H1 (cell line): ENCODE data around the gene ARPP19.

ENCODE experiments used
- CHD2 ChIP-seq: IDR thresholded peaks from 2 replicates; pipeline ENCODE4 v1.6.1; 2012; ENCODE audit warnings: low read length, improper control_type of control experiment
- EP300 ChIP-seq, 2 experiments: IDR thresholded peaks; 1 replicate in 1 of 2; 2 replicates in 1 of 2; pipeline ENCODE4 v1.6.1; 2011 to 2012; ENCODE audit warnings: low read depth in 2 of 2, low read length in 2 of 2, mild to moderate bottlenecking in 2 of 2, borderline replicate concordance in 1 of 2, inconsistent platforms in 1 of 2, moderate library complexity in 1 of 2
- MAFK ChIP-seq: IDR thresholded peaks from 2 replicates; pipeline ENCODE4 v1.6.1; 2012; ENCODE audit warnings: low read depth, mild to moderate bottlenecking, improper control_type of control experiment, low read length
- POLR2A ChIP-seq, 2 experiments: IDR thresholded peaks; 1 replicate in 1 of 2; 2 replicates in 1 of 2; pipeline ENCODE4 v1.6.1; 2011; ENCODE audit warnings: low read depth in 2 of 2, low read length in 2 of 2, mild to moderate bottlenecking in 2 of 2; ENCODE audit errors: control extremely low read depth in 1 of 2
- POLR2AphosphoS5 ChIP-seq: IDR thresholded peaks from 2 replicates; pipeline ENCODE4 v1.6.1; 2011; ENCODE audit warnings: low read depth, low read length

GRCh38 chr15:52575072-52575471 lies 6.2 kb upstream of the ARPP19 start:
- TF ChIP-seq POLR2AphosphoS5 = no peak
- TF ChIP-seq EP300 (IDR thresholded peaks at IDR 0.05; ENCODE audit: borderline replicate concordance in 1 of 2, low read depth in 2 of 2, low read length in 2 of 2) = no peak
- no peak for TF ChIP-seq POLR2A (IDR thresholded peaks at IDR 0.05; ENCODE audit: control extremely low read depth in 1 of 2, low read depth in 2 of 2, low read length in 2 of 2)
- TF ChIP-seq MAFK = no peak
- no peak for TF ChIP-seq CHD2
